ENCODE measurements around the gene NTSR1.

The NTSR1 gene

DNA sequence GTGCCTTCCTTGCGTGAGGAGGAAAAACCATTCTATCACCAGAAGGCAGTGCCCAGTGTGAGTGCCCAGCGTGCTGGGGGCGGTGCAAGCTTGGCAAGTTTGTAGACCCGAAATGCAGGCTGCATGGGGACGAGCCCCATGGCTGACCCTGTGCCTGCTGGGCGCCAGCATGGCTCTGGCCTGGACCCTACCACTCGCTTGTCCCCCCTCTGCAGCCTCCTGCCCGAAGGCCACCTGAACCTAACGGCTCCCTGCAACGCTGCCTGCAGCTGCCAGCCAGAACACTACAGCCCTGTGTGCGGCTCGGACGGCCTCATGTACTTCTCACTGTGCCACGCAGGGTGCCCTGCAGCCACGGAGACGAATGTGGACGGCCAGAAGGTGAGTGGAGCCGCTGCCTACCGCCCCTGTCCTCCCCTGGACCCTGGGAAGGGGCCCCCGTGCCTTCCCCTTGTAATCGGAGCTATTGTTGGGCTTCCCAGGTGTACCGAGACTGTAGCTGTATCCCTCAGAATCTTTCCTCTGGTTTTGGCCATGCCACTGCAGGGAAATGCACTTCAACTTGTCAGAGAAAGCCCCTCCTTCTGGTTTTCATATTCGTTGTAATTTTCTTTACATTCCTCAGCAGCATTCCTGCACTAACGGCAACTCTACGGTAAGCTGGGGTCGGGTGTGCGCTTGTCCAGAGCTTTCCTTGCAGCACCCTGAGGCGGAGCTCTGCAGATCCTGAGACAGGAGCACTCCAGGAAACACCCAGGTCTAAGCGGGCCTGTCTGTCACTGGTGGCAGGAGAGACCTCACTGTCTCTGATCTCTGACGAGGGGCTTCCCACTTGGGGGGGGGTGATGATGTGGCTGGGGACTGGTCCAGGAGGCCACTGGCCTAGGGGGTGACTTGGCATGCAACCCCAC lies 40.9 kb upstream of the NTSR1 start:
- no peak for DNase-seq (ENCODE audit: low spot score)
- TF ChIP-seq, protein P1, sequence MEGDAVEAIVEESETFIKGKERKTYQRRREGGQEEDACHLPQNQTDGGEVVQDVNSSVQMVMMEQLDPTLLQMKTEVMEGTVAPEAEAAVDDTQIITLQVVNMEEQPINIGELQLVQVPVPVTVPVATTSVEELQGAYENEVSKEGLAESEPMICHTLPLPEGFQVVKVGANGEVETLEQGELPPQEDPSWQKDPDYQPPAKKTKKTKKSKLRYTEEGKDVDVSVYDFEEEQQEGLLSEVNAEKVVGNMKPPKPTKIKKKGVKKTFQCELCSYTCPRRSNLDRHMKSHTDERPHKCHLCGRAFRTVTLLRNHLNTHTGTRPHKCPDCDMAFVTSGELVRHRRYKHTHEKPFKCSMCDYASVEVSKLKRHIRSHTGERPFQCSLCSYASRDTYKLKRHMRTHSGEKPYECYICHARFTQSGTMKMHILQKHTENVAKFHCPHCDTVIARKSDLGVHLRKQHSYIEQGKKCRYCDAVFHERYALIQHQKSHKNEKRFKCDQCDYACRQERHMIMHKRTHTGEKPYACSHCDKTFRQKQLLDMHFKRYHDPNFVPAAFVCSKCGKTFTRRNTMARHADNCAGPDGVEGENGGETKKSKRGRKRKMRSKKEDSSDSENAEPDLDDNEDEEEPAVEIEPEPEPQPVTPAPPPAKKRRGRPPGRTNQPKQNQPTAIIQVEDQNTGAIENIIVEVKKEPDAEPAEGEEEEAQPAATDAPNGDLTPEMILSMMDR (IDR thresholded peaks at IDR 0.05; ENCODE audit: extremely low read depth, missing control alignments), result no peak

DNA sequence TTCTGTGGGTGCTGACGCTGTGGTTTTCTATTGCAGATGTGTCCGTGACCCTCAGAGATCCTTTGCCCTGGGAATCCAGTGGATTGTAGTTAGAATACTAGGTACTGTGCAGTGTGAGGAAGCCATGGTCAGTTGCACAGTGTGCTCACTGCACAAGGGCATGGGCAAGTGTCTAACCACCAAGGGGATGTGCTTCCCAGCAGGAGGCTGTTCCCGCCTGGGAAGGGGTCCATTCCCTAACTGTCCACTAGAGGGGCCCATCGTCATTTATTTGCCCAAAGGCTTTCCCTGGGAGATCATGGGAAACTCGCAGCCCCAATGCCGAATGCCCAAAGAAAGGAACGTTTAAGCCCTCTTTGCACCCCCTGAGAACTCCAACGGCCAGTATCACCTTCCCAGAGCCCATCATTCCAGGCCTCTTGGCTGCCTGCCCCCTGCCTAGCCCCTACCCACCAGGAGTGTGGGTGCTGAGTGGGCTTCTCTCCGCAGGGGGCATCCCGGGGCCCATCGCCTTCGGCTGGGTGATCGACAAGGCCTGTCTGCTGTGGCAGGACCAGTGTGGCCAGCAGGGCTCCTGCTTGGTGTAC lies 40.1 kb upstream of the NTSR1 start:
- DNase-seq (ENCODE audit: low spot score), result peak; percentile 80
- TF ChIP-seq, protein P1 (IDR thresholded peaks at IDR 0.05; ENCODE audit: extremely low read depth, missing control alignments), result peak; percentile 61

DNA sequence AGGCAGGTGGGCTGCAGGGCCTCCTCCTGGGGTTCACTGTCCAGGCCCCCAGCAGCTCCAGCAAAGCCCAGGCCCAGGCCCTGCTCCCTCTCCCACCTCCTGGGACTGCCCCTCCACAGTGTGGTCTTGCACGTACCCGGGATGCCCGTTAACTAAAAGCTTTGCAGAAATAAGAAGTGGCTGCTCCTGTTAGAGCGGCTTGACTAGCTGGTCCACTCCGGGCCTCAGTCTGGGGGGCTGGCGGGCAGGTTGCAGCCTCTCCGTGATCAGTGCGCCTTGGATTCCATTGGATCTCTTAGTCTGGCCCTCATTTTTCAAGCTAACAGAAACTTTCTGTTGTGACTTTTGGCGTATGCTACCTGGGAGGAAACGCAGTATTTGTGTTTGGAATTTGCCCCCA lies 39.4 kb upstream of the NTSR1 start:
- TF ChIP-seq, protein P1 (IDR thresholded peaks at IDR 0.05; ENCODE audit: extremely low read depth, missing control alignments), result no peak
- no peak for DNase-seq (ENCODE audit: low spot score)

DNA sequence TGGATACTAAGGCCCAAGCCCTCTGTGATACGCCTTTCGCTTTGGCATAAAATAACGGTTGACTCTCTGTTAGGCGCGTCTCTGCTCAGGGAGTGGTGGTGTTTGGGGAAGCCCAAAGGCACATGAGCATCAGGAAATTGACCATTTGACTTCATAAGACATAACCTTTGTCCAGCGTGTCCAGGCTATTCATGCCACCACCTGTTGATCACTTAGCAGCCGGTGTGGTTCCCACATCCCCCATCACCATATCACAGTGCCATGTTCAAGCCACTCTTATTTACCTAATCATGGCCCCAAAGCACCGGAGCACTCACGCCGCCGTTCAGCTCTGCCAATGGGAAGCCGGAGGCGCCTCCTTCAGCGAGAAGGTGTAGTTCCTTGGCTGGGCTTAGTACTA lies 38.5 kb upstream of the NTSR1 start:
- no peak for DNase-seq (ENCODE audit: low spot score)
- TF ChIP-seq, protein P1 (IDR thresholded peaks at IDR 0.05; ENCODE audit: extremely low read depth, missing control alignments), result no peak

DNA sequence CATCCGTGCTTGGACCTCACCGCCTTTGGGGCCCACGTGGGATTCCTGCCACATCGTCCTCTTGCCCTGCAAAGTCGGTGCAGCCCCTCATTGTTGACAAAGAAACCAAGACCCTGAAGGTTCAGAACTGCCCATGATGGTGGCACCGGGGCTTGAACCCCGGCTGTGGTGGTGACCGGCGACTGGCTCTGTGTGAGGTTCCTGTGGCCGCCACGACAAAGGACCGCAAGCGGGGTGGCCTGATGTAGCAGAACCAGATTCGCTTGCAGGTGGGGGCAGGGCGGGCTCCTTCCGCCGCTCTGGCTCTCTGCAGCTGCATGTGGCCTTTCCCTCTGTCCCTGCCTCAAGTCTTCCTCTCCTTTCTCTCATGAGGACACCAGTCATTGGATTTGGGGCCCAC lies 37.6 kb upstream of the NTSR1 start:
- TF ChIP-seq, protein P1 (IDR thresholded peaks at IDR 0.05; ENCODE audit: extremely low read depth, missing control alignments), result no peak
- no peak for DNase-seq (ENCODE audit: low spot score)

DNA sequence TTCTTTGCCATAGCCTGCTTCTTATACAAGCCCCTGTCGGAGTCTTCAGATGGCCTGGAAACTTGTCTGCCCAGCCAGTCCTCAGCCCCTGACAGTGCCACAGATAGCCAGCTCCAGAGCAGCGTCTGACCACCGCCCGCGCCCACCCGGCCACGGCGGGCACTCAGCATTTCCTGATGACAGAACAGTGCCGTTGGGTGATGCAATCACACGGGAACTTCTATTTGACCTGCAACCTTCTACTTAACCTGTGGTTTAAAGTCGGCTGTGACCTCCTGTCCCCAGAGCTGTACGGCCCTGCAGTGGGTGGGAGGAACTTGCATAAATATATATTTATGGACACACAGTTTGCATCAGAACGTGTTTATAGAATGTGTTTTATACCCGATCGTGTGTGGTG lies 36.9 kb upstream of the NTSR1 start:
- no peak for DNase-seq (ENCODE audit: low spot score)
- TF ChIP-seq, protein P1 (IDR thresholded peaks at IDR 0.05; ENCODE audit: extremely low read depth, missing control alignments), result no peak

DNA sequence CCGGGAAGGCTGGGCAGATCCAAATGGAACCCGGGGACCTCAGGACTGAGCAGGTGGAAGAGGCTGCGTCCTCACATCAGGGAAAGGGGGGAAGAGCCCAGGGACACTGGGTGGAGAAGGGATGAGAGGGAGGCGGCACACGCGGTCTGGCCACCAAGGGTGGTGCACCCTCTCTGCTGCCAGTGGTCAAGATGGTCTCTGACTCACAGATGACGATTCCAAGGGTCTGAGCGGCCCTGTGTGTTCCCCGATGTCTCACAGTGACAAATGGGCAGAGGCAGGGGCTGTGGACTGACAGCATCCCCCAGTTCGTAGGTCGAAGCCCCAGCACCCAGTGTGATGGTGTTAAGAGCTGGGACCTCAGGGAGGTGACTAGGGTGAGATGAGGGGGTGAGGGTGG lies 34.3 kb upstream of the NTSR1 start:
- DNase-seq (ENCODE audit: low spot score), result no peak
- TF ChIP-seq, protein P1 (IDR thresholded peaks at IDR 0.05; ENCODE audit: extremely low read depth, missing control alignments), result no peak

Measured in GM20000 (cell line).